Keratinocyte (primary cell): Measurements from ENCODE around the gene C2orf76. TPM values are rescaled to one million over a fixed set of nuclear protein-coding genes. Genes with fewer than 3 reads are reported as not detected.

Experiments
- DNase-seq: peaks from one replicate; pipeline ENCODE4 v3.0.0-alpha.2; 2011; ENCODE audit warnings: low read depth, missing footprints, low spot score
- FAIRE-seq: peaks from 2 replicates; lab custom pipeline; 2011; peaks lifted over from hg19 to GRCh38; lab: Jason Lieb, UNC
- H2AFZ ChIP-seq: 2 replicates; pipeline ENCODE4 v1.6.0; 2012; ENCODE audit warnings: low read length, control low read depth, inconsistent platforms; ENCODE audit not compliant: control insufficient read depth
- H3K27ac ChIP-seq: 2 replicates; pipeline ENCODE4 v1.5.1; 2011; ENCODE audit warnings: low read length; ENCODE audit not compliant: control insufficient read depth, insufficient read depth
- H3K27me3 ChIP-seq: 3 replicates; pipeline ENCODE4 v1.6.0; 2011; ENCODE audit warnings: low read length; ENCODE audit not compliant: control insufficient read depth, insufficient read depth; ENCODE audit errors: extremely low read depth
- H3K36me3 ChIP-seq, 2 experiments: 2 replicates in 1 of 2; 3 replicates in 1 of 2; pipeline ENCODE4 v1.5.1; 2011; ENCODE audit warnings: low read length in 2 of 2, mild to moderate bottlenecking in 1 of 2; ENCODE audit not compliant: control insufficient read depth in 2 of 2, insufficient read depth in 2 of 2; ENCODE audit errors: extremely low read depth in 1 of 2
- H3K4me1 ChIP-seq: 3 replicates; pipeline ENCODE4 v1.5.1; 2011; ENCODE audit warnings: low read length; ENCODE audit not compliant: control insufficient read depth, insufficient read depth; ENCODE audit errors: extremely low read depth
- H3K4me2 ChIP-seq: 3 replicates; pipeline ENCODE4 v1.6.0; 2011; ENCODE audit warnings: low read depth, low read length; ENCODE audit not compliant: control insufficient read depth, insufficient read depth; ENCODE audit errors: extremely low read depth
- H3K4me3 ChIP-seq, 3 experiments: fragments of 200-600 bp in 1 of 3; sonication (generic) in 1 of 3; 2 replicates in 2 of 3; 3 replicates in 1 of 3; pipeline ENCODE4 v1.5.1; 2011 to 2016; ENCODE audit warnings: low read length in 3 of 3, mild to moderate bottlenecking in 3 of 3, control low read depth in 2 of 3, inconsistent platforms in 1 of 3, low read depth in 1 of 3, mixed read lengths in 1 of 3, mixed run types in 1 of 3, moderate library complexity in 1 of 3; ENCODE audit not compliant: control insufficient read depth in 2 of 3, insufficient read depth in 2 of 3; ENCODE audit errors: extremely low read depth in 1 of 3
- H3K79me2 ChIP-seq: 2 replicates; pipeline ENCODE4 v1.6.0; 2012; ENCODE audit warnings: low read length; ENCODE audit not compliant: control insufficient read depth, insufficient read depth
- H3K9ac ChIP-seq: 3 replicates; pipeline ENCODE4 v1.6.0; 2011; ENCODE audit warnings: low read length; ENCODE audit not compliant: control insufficient read depth, insufficient read depth; ENCODE audit errors: extremely low read depth
- H3K9me1 ChIP-seq: 3 replicates; pipeline ENCODE4 v1.6.0; 2011; ENCODE audit warnings: low read length; ENCODE audit not compliant: control insufficient read depth, insufficient read depth; ENCODE audit errors: extremely low read depth
- H3K9me3 ChIP-seq: 2 replicates; pipeline ENCODE4 v1.5.1; 2012; ENCODE audit warnings: low read depth, low read length; ENCODE audit not compliant: control insufficient read depth
- H4K20me1 ChIP-seq: 3 replicates; pipeline ENCODE4 v1.6.0; 2011; ENCODE audit warnings: low read length; ENCODE audit not compliant: control insufficient read depth, insufficient read depth; ENCODE audit errors: extremely low read depth
- CTCF ChIP-seq, 3 experiments: IDR thresholded peaks in 1 of 3; conservative IDR thresholded peaks in 1 of 3; optimal IDR thresholded peaks in 1 of 3; 2 replicates in 2 of 3; 3 replicates in 1 of 3; pipeline versions ENCODE3 to v1.5.1; 2011; ENCODE audit warnings: low read length in 3 of 3, mild to moderate bottlenecking in 3 of 3, moderate library complexity in 2 of 3, control low read depth in 1 of 3, inconsistent platforms in 1 of 3; ENCODE audit not compliant: insufficient read depth in 2 of 3; ENCODE audit errors: extremely low read depth in 1 of 3
- EZH2 ChIP-seq: IDR thresholded peaks from one replicate; pipeline ENCODE4 v1.6.1; 2012; ENCODE audit warnings: inconsistent platforms, mild to moderate bottlenecking, low read length, moderate library complexity
- dilution Hi-C: fragments of 300-500 bp; cut with MboI; formaldehyde crosslinking; loops from one replicate; pipeline ENCODE4 v1.7.0; 2020; ENCODE audit warnings: low sequenced_read_pairs; ENCODE audit not compliant: extremely low pct_ligation_motif_present
- polyA plus RNA-seq, 5 experiments: library from polyadenylated mRNA; depleted of rRNA in 3 of 5; stranded (reverse) in 3 of 5; stranded (forward) in 1 of 5; unstranded in 1 of 5; fragments of >200 nt; gene quantifications; 1 replicate in 1 of 5; 2 replicates in 3 of 5; 3 replicates in 1 of 5; pipeline versions ENCODE4 v1.2.1 to v1.2.3, GENCODE V29; 2011 to 2012; ENCODE audit warnings: missing spikeins in 2 of 5, low read depth in 1 of 5, low replicate concordance in 1 of 5

C2orf76 gene
- polyA plus RNA-seq, 1 donor (not counting 4 experiments of a cell fraction or from before 2014, with no cell fraction given) = 17.9 TPM

- FAIRE-seq (peak; percentile 70), DNase-seq (peak; percentile 44)
- Histone ChIP-seq H3K4me2 (peak overlapping the region; percentile 67), H3K27me3 (no peaks in the 10 kb centered on the region), H3K27ac (no peak overlapping the region), H3K9ac (no peak overlapping the region), H3K9me1 (no peaks in the 10 kb centered on the region), H3K79me2 (no peaks in the 10 kb centered on the region), H3K4me3 (peak overlapping the region in 1 of 3 experiments; percentile 34), H3K4me1 (peaks cover 8% of the 10 kb centered on the region), H3K9me3 (no peaks in the 10 kb centered on the region), H4K20me1 (no peaks in the 10 kb centered on the region), H2AFZ (peak overlapping the region; percentile 78), H3K36me3 (no peaks in the 10 kb centered on the region)
- dilution Hi-C loops = no loop called here
- TF ChIP-seq EZH2 = no peak
- no peak for TF ChIP-seq CTCF (optimal IDR thresholded peaks at IDR 0.05 in 1 of 3, IDR thresholded peaks at IDR 0.05 in 1 of 3, conservative IDR thresholded peaks at IDR 0.05 in 1 of 3; ENCODE audit: extremely low read depth in 1 of 3, insufficient read depth in 2 of 3, low read length in 3 of 3)
Measured at GRCh38 chr2:119283873-119284331, 82.7 kb downstream of the C2orf76 start.

- H3K27me3 ChIP-seq = no peaks in the 10 kb centered on the region
- no peaks in the 10 kb centered on the region for H3K9me3 ChIP-seq
- no peak overlapping the region for H3K4me2 ChIP-seq
- H4K20me1 ChIP-seq = no peaks in the 10 kb centered on the region
- H3K79me2 ChIP-seq = no peaks in the 10 kb centered on the region
- H3K9me1 ChIP-seq = no peaks in the 10 kb centered on the region
- TF ChIP-seq CTCF (optimal IDR thresholded peaks at IDR 0.05 in 1 of 3, IDR thresholded peaks at IDR 0.05 in 1 of 3, conservative IDR thresholded peaks at IDR 0.05 in 1 of 3; ENCODE audit: extremely low read depth in 1 of 3, insufficient read depth in 2 of 3, low read length in 3 of 3) (no peak), EZH2 (no peak)
- H3K27ac ChIP-seq = no peak overlapping the region
- H3K4me3 ChIP-seq = no peak overlapping the region
- dilution Hi-C loops = no loop called here
- FAIRE-seq (no peak), DNase-seq (no peak)
- no peaks in the 10 kb centered on the region for H3K36me3 ChIP-seq
- peaks cover 8% of the 10 kb centered on the region for H3K4me1 ChIP-seq
- H3K9ac ChIP-seq = no peak overlapping the region
- H2AFZ ChIP-seq = no peak overlapping the region
Measured at GRCh38 chr2:119282996-119283511, 83.6 kb downstream of the C2orf76 start.
